ENCODE results near the gene SORCS2.
"Not testable (repeated sequence)": the region's sequence is repeated elsewhere in the genome, so short reads cannot be mapped to it uniquely, and the experiment has no call there.

The SORCS2 gene

GRCh38 chr4:7160951-7161440 lies 31.3 kb upstream of the SORCS2 start:
- no peak for DNase-seq

- no peak for DNase-seq
Observed at GRCh38 chr4:7161721-7162214, 30.6 kb upstream of the SORCS2 start.

GRCh38 chr4:7165056-7165873 lies 27.1 kb upstream of the SORCS2 start:
- not testable (repeated sequence) for DNase-seq

DNA sequence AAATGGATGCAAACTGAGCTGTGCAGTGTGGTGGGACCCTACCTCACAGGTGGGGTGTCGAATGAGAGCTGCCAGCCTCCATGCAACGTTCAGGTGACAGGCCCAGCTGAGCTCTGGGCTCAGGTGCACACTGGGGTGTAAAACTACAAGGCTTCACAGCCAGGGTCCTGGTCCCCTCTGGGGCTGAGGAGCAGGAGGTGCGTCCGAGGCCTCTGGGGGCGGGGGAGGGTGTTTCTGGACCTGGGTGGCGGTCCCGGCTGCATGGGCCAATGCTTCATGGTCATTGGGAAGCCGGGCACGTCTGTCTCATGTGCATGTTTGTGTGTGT lies 26.5 kb upstream of the SORCS2 start:
- no peak for DNase-seq

- DNase-seq: no peak
Observed at GRCh38 chr4:7166237-7166636, 26.1 kb upstream of the SORCS2 start.

GRCh38 chr4:7166981-7167700 lies 25.2 kb upstream of the SORCS2 start:
- no peak for DNase-seq

GRCh38 chr4:7167706-7168105 lies 24.6 kb upstream of the SORCS2 start:
- no peak for DNase-seq

GRCh38 chr4:7168106-7168505 lies 24.2 kb upstream of the SORCS2 start:
- DNase-seq: no peak

GRCh38 chr4:7169134-7169533 lies 23.2 kb upstream of the SORCS2 start:
- no peak for DNase-seq

DNA sequence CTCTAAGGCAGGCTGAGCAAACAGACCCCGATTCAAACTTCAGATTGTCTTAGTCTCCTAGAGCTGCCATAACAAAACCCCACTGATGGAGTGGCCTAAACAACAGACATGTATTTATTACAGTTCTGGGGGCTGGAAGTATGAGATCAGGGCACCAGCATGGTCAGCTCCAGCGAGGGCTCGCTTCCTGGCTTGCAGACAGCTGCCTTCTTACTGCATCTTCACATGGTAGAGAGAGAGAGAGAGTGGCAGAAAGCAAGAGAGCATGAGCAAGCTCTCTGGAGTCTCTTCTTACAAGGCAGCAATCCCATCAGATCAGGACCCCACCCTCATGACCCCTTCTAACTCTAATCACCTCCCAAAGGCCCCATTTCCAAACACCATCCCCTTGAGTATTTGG lies 22.3 kb upstream of the SORCS2 start:
- no peak for DNase-seq

DNA sequence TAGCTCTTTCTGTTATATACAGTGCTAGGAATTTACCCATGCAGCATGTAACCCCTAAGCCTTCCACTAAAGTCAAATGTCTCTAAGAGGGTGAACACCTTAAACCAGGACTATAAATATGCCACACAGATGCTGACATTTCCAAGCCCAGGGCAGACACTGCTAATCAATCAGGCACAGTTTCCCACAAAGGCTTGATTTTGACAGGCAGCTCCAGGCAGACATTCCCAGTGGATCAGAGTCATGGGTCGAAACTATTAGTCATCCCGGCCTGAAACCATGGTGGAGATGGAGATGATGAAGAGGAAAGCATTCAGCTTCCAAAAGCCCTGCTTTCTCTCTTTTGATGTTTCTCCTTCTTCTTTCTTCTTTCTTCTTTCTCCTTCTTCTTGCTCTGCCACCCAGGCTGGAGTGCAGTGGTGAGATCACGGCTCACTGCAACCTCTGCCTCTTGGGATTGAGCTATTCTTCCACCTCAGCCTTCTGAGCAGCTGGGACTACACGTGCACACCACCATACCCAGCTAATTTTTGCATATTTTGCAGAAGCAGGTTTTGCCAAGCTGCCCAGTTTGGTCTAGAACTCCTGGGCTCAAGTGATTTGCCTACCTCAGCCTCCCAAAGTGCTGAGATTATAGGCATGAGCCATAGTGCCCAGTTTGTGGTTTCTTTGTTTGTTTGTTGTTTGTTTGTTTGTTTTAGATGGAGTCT lies 21.0 kb upstream of the SORCS2 start:
- no peak for DNase-seq

GRCh38 chr4:7172508-7172907 lies 19.8 kb upstream of the SORCS2 start:
- DNase-seq: no peak

- no peak for DNase-seq
Observed at GRCh38 chr4:7172946-7173345, 19.4 kb upstream of the SORCS2 start.

DNA sequence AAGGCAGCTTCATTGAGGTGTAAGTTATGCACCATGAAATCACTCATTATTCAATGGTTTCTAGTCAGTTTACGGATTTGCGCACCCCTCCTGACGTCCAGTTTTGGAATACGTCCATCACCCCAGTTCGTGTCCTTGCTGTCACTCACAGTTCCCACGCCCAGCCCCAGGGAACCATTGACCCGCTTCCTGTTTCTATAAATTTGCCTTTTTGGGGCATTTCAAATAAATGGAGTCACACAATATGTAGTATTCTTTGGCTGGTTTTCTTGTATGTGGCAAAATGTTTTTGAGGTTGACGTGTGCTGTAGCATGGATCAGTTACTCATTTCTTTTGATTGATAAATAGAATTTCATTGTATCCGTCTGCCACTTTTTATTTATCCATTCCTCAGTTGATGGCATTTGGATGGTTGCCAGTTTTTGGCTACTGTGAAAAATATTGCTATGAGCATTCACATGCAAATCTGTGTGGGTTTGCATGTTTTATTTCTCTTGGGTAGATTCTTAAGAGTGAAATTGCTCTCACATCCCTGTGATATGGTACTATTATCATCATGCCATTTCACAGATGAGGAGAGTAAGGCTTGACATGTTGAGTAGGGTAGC lies 18.4 kb upstream of the SORCS2 start:
- no peak for DNase-seq

- no peak for DNase-seq
Observed at GRCh38 chr4:7179158-7179557, 13.2 kb upstream of the SORCS2 start.

DNA sequence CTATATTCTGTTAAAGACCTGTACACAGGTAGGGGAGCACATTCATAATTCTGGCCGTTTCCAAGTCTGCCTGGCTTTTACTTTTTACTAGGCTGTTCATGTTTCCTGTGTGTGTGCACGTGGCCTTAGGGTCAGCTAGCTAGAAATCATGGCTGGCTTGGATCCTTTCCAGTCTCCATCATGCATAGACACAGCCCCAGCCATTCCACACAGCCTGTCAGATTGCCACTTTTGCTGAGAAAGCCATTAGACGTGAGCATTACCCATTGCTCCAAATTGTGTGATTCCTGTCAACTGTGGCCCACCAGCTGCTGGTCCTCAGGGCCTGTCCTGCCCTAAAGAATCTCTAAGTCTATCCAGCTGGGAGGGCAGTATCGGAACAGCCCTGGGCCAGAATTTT lies 11.4 kb upstream of the SORCS2 start:
- DNase-seq: no peak

DNA sequence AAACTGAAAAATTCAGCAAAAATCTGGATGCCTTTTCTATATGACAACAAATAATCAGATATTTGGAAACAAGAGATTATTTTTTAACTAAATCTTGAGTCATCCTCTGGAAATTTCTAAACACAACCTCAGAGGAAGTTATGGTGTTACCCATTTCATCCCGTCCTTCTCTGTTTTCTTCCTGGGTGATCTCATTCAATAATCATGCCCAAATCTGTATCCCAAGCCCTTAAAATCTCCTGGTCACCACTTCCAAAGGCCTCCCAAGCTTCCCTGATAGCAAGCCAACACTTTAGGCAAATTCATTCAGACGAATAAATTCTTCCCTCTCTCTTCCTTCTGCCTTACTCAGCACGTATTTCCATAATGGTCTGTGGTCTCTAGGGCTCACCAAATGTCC lies 9.7 kb upstream of the SORCS2 start:
- DNase-seq: no peak

GRCh38 chr4:7183161-7183560 lies 9.2 kb upstream of the SORCS2 start:
- no peak for DNase-seq

- no peak for DNase-seq
Observed at GRCh38 chr4:7183780-7184460, 8.4 kb upstream of the SORCS2 start.

- DNase-seq: no peak
Observed at GRCh38 chr4:7185487-7186030, 6.8 kb upstream of the SORCS2 start.

GRCh38 chr4:7186031-7186430 lies 6.3 kb upstream of the SORCS2 start:
- DNase-seq: no peak

- DNase-seq: no peak
Observed at GRCh38 chr4:7186516-7187167, 5.7 kb upstream of the SORCS2 start.
